Measurements from ENCODE around the gene COL2A1. TPM values are rescaled to one million over a fixed set of nuclear protein-coding genes. Genes with fewer than 3 reads are reported as not detected.

Gene COL2A1
- total and polyA plus RNA-seq, 8 donors, result 2.2 to 14.5 (median 6.8) TPM; not detected in 2

- Histone ChIP-seq H3K4me1 (peaks cover 0 to 11% (median 9%) of the 10 kb centered on the region in 4 donors), H3K9me3 (no peaks in the 10 kb centered on the region), H3K36me3 (no peaks in the 10 kb centered on the region), H3K4me3 (no peak overlapping the region), H3K27ac (no peak overlapping the region), H3K27me3 (peaks cover 2 to 31% (median 18%) of the 10 kb centered on the region in 3 donors)
- intact Hi-C loops (cut with DNase I; ENCODE audit: low total_unique reads), result loop anchor here (10.0 kb wide), 1 partner anchor 224 kb away; no protein-coding TSS in a partner anchor
- DNase-seq, result no peak
- WGBS, 5 donors, result 89 to 95% (median 92%) methylated on average over 10 of the region's 10 CpGs
- TF ChIP-seq POLR2AphosphoS5 (IDR thresholded peaks at IDR 0.05) (no peak), POLR2A (IDR thresholded peaks at IDR 0.05) (no peak), EP300 (IDR thresholded peaks at IDR 0.05) (no peak), CTCF (IDR thresholded peaks at IDR 0.05) (no peak)
Measured at GRCh38 chr12:47940773-47941474, 63.4 kb downstream of the COL2A1 start.

- TF ChIP-seq CTCF (IDR thresholded peaks at IDR 0.05), result no peak
- no peak for TF ChIP-seq POLR2AphosphoS5 (IDR thresholded peaks at IDR 0.05)
- no peak for TF ChIP-seq POLR2A (IDR thresholded peaks at IDR 0.05)
- TF ChIP-seq EP300 (IDR thresholded peaks at IDR 0.05), result no peak
- H3K4me3 ChIP-seq, result no peak overlapping the region
- no peaks in the 10 kb centered on the region for H3K36me3 ChIP-seq
- no peak overlapping the region for H3K27ac ChIP-seq
- H3K4me1 ChIP-seq, result peaks cover 0 to 17% (median 14%) of the 10 kb centered on the region in 4 donors
- no peaks in the 10 kb centered on the region for H3K9me3 ChIP-seq
- H3K27me3 ChIP-seq, result peaks cover 2 to 38% (median 18%) of the 10 kb centered on the region in 3 donors
- peak; percentile 39 to 53 for DNase-seq
- WGBS, 5 donors, result 61 to 85% (median 79%) methylated on average over 6 of the region's 6 CpGs
- intact Hi-C loops (cut with DNase I; ENCODE audit: low total_unique reads), result no loop called here
Measured at GRCh38 chr12:47939009-47939601, 65.2 kb downstream of the COL2A1 start.

GRCh38 chr12:47938594-47938993 is 65.7 kb downstream of the COL2A1 start:
- peaks cover 0 to 17% (median 14%) of the 10 kb centered on the region in 4 donors for H3K4me1 ChIP-seq
- H3K27ac ChIP-seq, result no peak overlapping the region
- WGBS, 5 donors, result 91 to 100% (median 99%) methylated on average over 3 to 4 of the region's 4 CpGs
- H3K36me3 ChIP-seq, result no peaks in the 10 kb centered on the region
- intact Hi-C loops (cut with DNase I; ENCODE audit: low total_unique reads), result no loop called here
- DNase-seq, result no peak
- peaks cover 2 to 37% (median 18%) of the 10 kb centered on the region in 3 donors for H3K27me3 ChIP-seq
- TF ChIP-seq POLR2A (IDR thresholded peaks at IDR 0.05) (no peak), POLR2AphosphoS5 (IDR thresholded peaks at IDR 0.05) (no peak), EP300 (IDR thresholded peaks at IDR 0.05) (no peak), CTCF (IDR thresholded peaks at IDR 0.05) (no peak)
- H3K4me3 ChIP-seq, result no peak overlapping the region
- H3K9me3 ChIP-seq, result no peaks in the 10 kb centered on the region

- H3K4me1 ChIP-seq, result peaks cover 0 to 17% (median 14%) of the 10 kb centered on the region in 4 donors
- H3K27ac ChIP-seq, result no peak overlapping the region
- peaks cover 2 to 32% (median 18%) of the 10 kb centered on the region in 3 donors for H3K27me3 ChIP-seq
- H3K9me3 ChIP-seq, result no peaks in the 10 kb centered on the region
- no peaks in the 10 kb centered on the region for H3K36me3 ChIP-seq
- intact Hi-C loops (cut with DNase I; ENCODE audit: low total_unique reads), result no loop called here
- 78 to 100% (median 100%) methylated on average over 1 of the region's 1 CpG for WGBS, 5 donors
- no peak for TF ChIP-seq CTCF (IDR thresholded peaks at IDR 0.05)
- TF ChIP-seq POLR2A (IDR thresholded peaks at IDR 0.05), result no peak
- TF ChIP-seq POLR2AphosphoS5 (IDR thresholded peaks at IDR 0.05), result no peak
- TF ChIP-seq EP300 (IDR thresholded peaks at IDR 0.05), result no peak
- no peak for DNase-seq
- H3K4me3 ChIP-seq, result no peak overlapping the region
Measured at GRCh38 chr12:47938093-47938492, 66.2 kb downstream of the COL2A1 start.

Measured in stomach (tissue), 9 donors.